NCI-H345 treated with DMSO at 0.1 percent for 48 hours (cell line): ENCODE results near the gene PKP4.
"Not testable (repeated sequence)": the region's sequence is repeated elsewhere in the genome, so short reads cannot be mapped to it uniquely, and the experiment has no call there.

Experiments
- DNase-seq: peaks from one replicate; lab custom pipeline; 2025; ENCODE audit not compliant: unreplicated experiment; lab: John Stamatoyannopoulos, UW

The PKP4 gene

GRCh38 chr2:158464426-158465281, 7.9 kb downstream of the PKP4 start:
- peak; percentile 23 for DNase-seq

- no peak for DNase-seq
These were observed 10.5 kb downstream of the PKP4 start for GRCh38 chr2:158467248-158467647.

GRCh38 chr2:158472829-158473228, 16.1 kb downstream of the PKP4 start:
- DNase-seq: not testable (repeated sequence)

GRCh38 chr2:158473300-158473699, 16.5 kb downstream of the PKP4 start:
- DNase-seq: not testable (repeated sequence)

GRCh38 chr2:158473719-158474392, 17.1 kb downstream of the PKP4 start:
- DNase-seq: no peak

- not testable (repeated sequence) for DNase-seq
These were observed 17.8 kb downstream of the PKP4 start for GRCh38 chr2:158474526-158475011.

- DNase-seq: no peak
These were observed 20.4 kb downstream of the PKP4 start for GRCh38 chr2:158477202-158477601.

- DNase-seq: no peak
These were observed 21.5 kb downstream of the PKP4 start for GRCh38 chr2:158478237-158478636.

GRCh38 chr2:158478816-158479215, 22.1 kb downstream of the PKP4 start:
- no peak for DNase-seq

GRCh38 chr2:158481116-158481515, 24.4 kb downstream of the PKP4 start:
- no peak for DNase-seq

- DNase-seq: no peak
These were observed 25.8 kb downstream of the PKP4 start for GRCh38 chr2:158482594-158482993.

GRCh38 chr2:158484892-158485556, 28.3 kb downstream of the PKP4 start:
- DNase-seq: no peak

- DNase-seq: no peak
These were observed 29.6 kb downstream of the PKP4 start for GRCh38 chr2:158486150-158486969.

GRCh38 chr2:158486970-158487325, 30.2 kb downstream of the PKP4 start:
- DNase-seq: no peak

- DNase-seq: no peak
These were observed 30.7 kb downstream of the PKP4 start for GRCh38 chr2:158487419-158487818.

- no peak for DNase-seq
These were observed 31.9 kb downstream of the PKP4 start for GRCh38 chr2:158488442-158489216.

- DNase-seq: no peak
These were observed 32.8 kb downstream of the PKP4 start for GRCh38 chr2:158489366-158490112.

- no peak for DNase-seq
These were observed 34.3 kb downstream of the PKP4 start for GRCh38 chr2:158491072-158491471.

GRCh38 chr2:158493458-158493857, 36.7 kb downstream of the PKP4 start:
- no peak for DNase-seq
